ENCODE results near the gene LYZL2.

- no peak for TF ChIP-seq SIN3A (IDR thresholded peaks at IDR 0.05; ENCODE audit: borderline replicate concordance in 2 of 2, control insufficient read depth in 1 of 2, low read depth in 2 of 2, low read length in 2 of 2)
- TF ChIP-seq ZNF778 (CRISPR knock-in tag; IDR thresholded peaks at IDR 0.05), result no peak
- TF ChIP-seq HMGXB4 (CRISPR knock-in tag; IDR thresholded peaks at IDR 0.05), result no peak
- no peak for TF ChIP-seq FIP1L1 (IDR thresholded peaks at IDR 0.05; ENCODE audit: low read depth, low read length, poor library complexity, severe bottlenecking)
- TF ChIP-seq MAZ (CRISPR knock-in tag; conservative IDR thresholded peaks at IDR 0.05 in 1 of 2, IDR thresholded peaks at IDR 0.05 in 1 of 2), result no peak
These were observed 26.8 kb downstream of the LYZL2 start for GRCh38 chr10:30602747-30603146.
